ENCODE measurements around the gene TKTL1.

The TKTL1 gene

GRCh38 chrX:154349359-154349935 lies 53.9 kb downstream of the TKTL1 start:
- Mint-ChIP-seq H3K4me1 (peaks cover 28% of the 10 kb centered on the region), H3K4me3 (no peak overlapping the region), H3K9me3 (no peaks in the 10 kb centered on the region), H3K27me3 (no peaks in the 10 kb centered on the region), H3K36me3 (peaks cover 26% of the 10 kb centered on the region), H3K27ac (peak overlapping the region; percentile 37)
- ATAC-seq, result no peak

- no peak for ATAC-seq
- Mint-ChIP-seq H3K27me3 (no peaks in the 10 kb centered on the region), H3K36me3 (peaks cover 26% of the 10 kb centered on the region), H3K9me3 (no peaks in the 10 kb centered on the region), H3K4me3 (no peak overlapping the region), H3K4me1 (peaks cover 28% of the 10 kb centered on the region), H3K27ac (peak overlapping the region; percentile 81)
These were observed 54.4 kb downstream of the TKTL1 start for GRCh38 chrX:154349979-154350378.

GRCh38 chrX:154350429-154351182 lies 55.0 kb downstream of the TKTL1 start:
- H3K36me3 Mint-ChIP-seq, result peaks cover 26% of the 10 kb centered on the region
- peak overlapping the region; percentile 81 for H3K27ac Mint-ChIP-seq
- no peak for ATAC-seq
- no peaks in the 10 kb centered on the region for H3K9me3 Mint-ChIP-seq
- H3K4me1 Mint-ChIP-seq, result peaks cover 28% of the 10 kb centered on the region
- H3K27me3 Mint-ChIP-seq, result no peaks in the 10 kb centered on the region
- no peak overlapping the region for H3K4me3 Mint-ChIP-seq

GRCh38 chrX:154351183-154352011 lies 55.8 kb downstream of the TKTL1 start:
- Mint-ChIP-seq H3K9me3 (no peaks in the 10 kb centered on the region), H3K27ac (peak overlapping the region; percentile 81), H3K27me3 (no peaks in the 10 kb centered on the region), H3K4me1 (peaks cover 28% of the 10 kb centered on the region), H3K4me3 (no peak overlapping the region), H3K36me3 (peaks cover 26% of the 10 kb centered on the region)
- peak; percentile 66 for ATAC-seq

- Mint-ChIP-seq H3K4me1 (peaks cover 26% of the 10 kb centered on the region), H3K4me3 (no peak overlapping the region), H3K27me3 (no peaks in the 10 kb centered on the region), H3K9me3 (no peaks in the 10 kb centered on the region), H3K27ac (peak overlapping the region; percentile 81), H3K36me3 (peaks cover 26% of the 10 kb centered on the region)
- ATAC-seq, result no peak
These were observed 56.4 kb downstream of the TKTL1 start for GRCh38 chrX:154352012-154352401.

- peaks cover 23% of the 10 kb centered on the region for H3K36me3 Mint-ChIP-seq
- H3K27ac Mint-ChIP-seq, result peak overlapping the region; percentile 81
- H3K4me3 Mint-ChIP-seq, result no peak overlapping the region
- H3K27me3 Mint-ChIP-seq, result no peaks in the 10 kb centered on the region
- H3K4me1 Mint-ChIP-seq, result peaks cover 21% of the 10 kb centered on the region
- no peak for ATAC-seq
- no peaks in the 10 kb centered on the region for H3K9me3 Mint-ChIP-seq
These were observed 56.9 kb downstream of the TKTL1 start for GRCh38 chrX:154352466-154352865.

GRCh38 chrX:154353172-154353843 lies 57.7 kb downstream of the TKTL1 start:
- H3K4me1 Mint-ChIP-seq, result peaks cover 19% of the 10 kb centered on the region
- H3K27me3 Mint-ChIP-seq, result no peaks in the 10 kb centered on the region
- peaks cover 21% of the 10 kb centered on the region for H3K36me3 Mint-ChIP-seq
- no peak for ATAC-seq
- H3K27ac Mint-ChIP-seq, result no peak overlapping the region
- no peak overlapping the region for H3K4me3 Mint-ChIP-seq
- no peaks in the 10 kb centered on the region for H3K9me3 Mint-ChIP-seq

GRCh38 chrX:154354013-154354412 lies 58.4 kb downstream of the TKTL1 start:
- Mint-ChIP-seq H3K4me1 (peaks cover 25% of the 10 kb centered on the region), H3K36me3 (peaks cover 27% of the 10 kb centered on the region), H3K27ac (no peak overlapping the region), H3K27me3 (no peaks in the 10 kb centered on the region), H3K9me3 (no peaks in the 10 kb centered on the region), H3K4me3 (no peak overlapping the region)
- ATAC-seq, result no peak

- no peak for ATAC-seq
- Mint-ChIP-seq H3K4me3 (no peak overlapping the region), H3K27me3 (no peaks in the 10 kb centered on the region), H3K27ac (no peak overlapping the region), H3K9me3 (no peaks in the 10 kb centered on the region), H3K4me1 (peaks cover 20% of the 10 kb centered on the region), H3K36me3 (peaks cover 27% of the 10 kb centered on the region)
These were observed 58.9 kb downstream of the TKTL1 start for GRCh38 chrX:154354516-154354915.

GRCh38 chrX:154355094-154355775 lies 59.6 kb downstream of the TKTL1 start:
- peaks cover 27% of the 10 kb centered on the region for H3K36me3 Mint-ChIP-seq
- H3K4me1 Mint-ChIP-seq, result peaks cover 20% of the 10 kb centered on the region
- no peak for ATAC-seq
- no peaks in the 10 kb centered on the region for H3K27me3 Mint-ChIP-seq
- peak overlapping the region; percentile 15 for H3K4me3 Mint-ChIP-seq
- H3K27ac Mint-ChIP-seq, result no peak overlapping the region
- no peaks in the 10 kb centered on the region for H3K9me3 Mint-ChIP-seq

GRCh38 chrX:154355776-154356140 lies 60.2 kb downstream of the TKTL1 start:
- H3K4me1 Mint-ChIP-seq, result peaks cover 20% of the 10 kb centered on the region
- H3K27ac Mint-ChIP-seq, result no peak overlapping the region
- no peak overlapping the region for H3K4me3 Mint-ChIP-seq
- peaks cover 27% of the 10 kb centered on the region for H3K36me3 Mint-ChIP-seq
- H3K9me3 Mint-ChIP-seq, result no peaks in the 10 kb centered on the region
- ATAC-seq, result no peak
- H3K27me3 Mint-ChIP-seq, result no peaks in the 10 kb centered on the region

- H3K27me3 Mint-ChIP-seq, result no peaks in the 10 kb centered on the region
- peaks cover 15% of the 10 kb centered on the region for H3K4me1 Mint-ChIP-seq
- H3K27ac Mint-ChIP-seq, result no peak overlapping the region
- H3K4me3 Mint-ChIP-seq, result no peak overlapping the region
- no peaks in the 10 kb centered on the region for H3K9me3 Mint-ChIP-seq
- H3K36me3 Mint-ChIP-seq, result peaks cover 25% of the 10 kb centered on the region
- ATAC-seq, result no peak
These were observed 61.0 kb downstream of the TKTL1 start for GRCh38 chrX:154356596-154356995.

- Mint-ChIP-seq H3K4me3 (no peak overlapping the region), H3K9me3 (no peaks in the 10 kb centered on the region), H3K4me1 (peaks cover 9% of the 10 kb centered on the region), H3K36me3 (peaks cover 22% of the 10 kb centered on the region), H3K27ac (no peak overlapping the region), H3K27me3 (no peaks in the 10 kb centered on the region)
- ATAC-seq, result no peak
These were observed 61.6 kb downstream of the TKTL1 start for GRCh38 chrX:154357205-154357604.

GRCh38 chrX:154358011-154358410 lies 62.4 kb downstream of the TKTL1 start:
- no peak overlapping the region for H3K4me3 Mint-ChIP-seq

GRCh38 chrX:154358829-154359228 lies 63.2 kb downstream of the TKTL1 start:
- Mint-ChIP-seq H3K4me3 (no peak overlapping the region), H3K27me3 (no peaks in the 10 kb centered on the region), H3K4me1 (peaks cover 7% of the 10 kb centered on the region)

More at GRCh38 chrX:154358011-154358410, 62.4 kb downstream of the TKTL1 start:
- Mint-ChIP-seq H3K27ac (peak overlapping the region; percentile 62), H3K36me3 (peaks cover 21% of the 10 kb centered on the region), H3K4me1 (peaks cover 7% of the 10 kb centered on the region), H3K27me3 (no peaks in the 10 kb centered on the region), H3K9me3 (no peaks in the 10 kb centered on the region)
- ATAC-seq, result no peak

More at GRCh38 chrX:154358829-154359228, 63.2 kb downstream of the TKTL1 start:
- no peaks in the 10 kb centered on the region for H3K9me3 Mint-ChIP-seq
- peaks cover 17% of the 10 kb centered on the region for H3K36me3 Mint-ChIP-seq
- H3K27ac Mint-ChIP-seq, result peak overlapping the region; percentile 62
- ATAC-seq, result no peak
